T-helper 2 cell treated with Interferon-gamma antibody and Interleukin-4, amounts not matched to agents 5 μg/mL and 100 μg/mL, for 36 hours (primary cell): Measurements from ENCODE around the gene ERBB3.
A peak's percentile ranks its signal among the peaks of the same experiment; 100 is the strongest.
"Not testable (repeated sequence)": the region's sequence is repeated elsewhere in the genome, so short reads cannot be mapped to it uniquely, and the experiment has no call there.

Source experiments
- DNase-seq: peaks from one replicate; pipeline ENCODE4 v3.0.0; 2021; ENCODE audit warnings: low spot score
- H3K27ac Mint-ChIP-seq: one replicate; pipeline ENCODE4 v1.8.0; 2021; ENCODE audit warnings: mild to moderate bottlenecking, mixed read lengths
- H3K27me3 Mint-ChIP-seq: one replicate; pipeline ENCODE4 v1.8.0; 2021; ENCODE audit warnings: low read depth, mixed read lengths
- H3K36me3 Mint-ChIP-seq: one replicate; pipeline ENCODE4 v1.8.0; 2021; ENCODE audit warnings: low read depth, mixed read lengths
- H3K4me1 Mint-ChIP-seq: one replicate; pipeline ENCODE4 v1.8.0; 2021; ENCODE audit warnings: low read depth, mixed read lengths
- H3K4me3 Mint-ChIP-seq: one replicate; pipeline ENCODE4 v1.8.0; 2022; ENCODE audit warnings: mild to moderate bottlenecking, moderate library complexity, mixed read lengths
- H3K9me3 Mint-ChIP-seq: one replicate; pipeline ENCODE4 v1.8.0; 2021; ENCODE audit warnings: mixed read lengths

Gene ERBB3

GRCh38 chr12:56079723-56080555 lies at the start of gene ERBB3:
Gene ERBB3, plus strand, starts transcription at chr12:56080165. Its CDS starts 136 bp downstream, at chr12:56080301.
- Mint-ChIP-seq H3K9me3 (no peaks in the 10 kb centered on the region), H3K27ac (no peak within 1 kb of the TSS)
- DNase-seq, result peak; percentile 71

GRCh38 chr12:56031987-56032386 lies 48.0 kb upstream of the ERBB3 start:
- DNase-seq, result peak; percentile 23
- Mint-ChIP-seq H3K27me3 (no peaks in the 10 kb centered on the region), H3K4me3 (peak overlapping the region; percentile 2), H3K27ac (peak overlapping the region; percentile 28), H3K9me3 (no peaks in the 10 kb centered on the region), H3K4me1 (peaks cover 30% of the 10 kb centered on the region), H3K36me3 (peaks cover 66% of the 10 kb centered on the region)

More at GRCh38 chr12:56079723-56080555, at the start of gene ERBB3:
- H3K4me3 Mint-ChIP-seq, result peak within 1 kb of the TSS; percentile 80
- peaks cover 9% of the 10 kb centered on the region for H3K4me1 Mint-ChIP-seq
- H3K27me3 Mint-ChIP-seq, result peaks cover 43% of the 10 kb centered on the region
- no peaks in the 10 kb centered on the region for H3K36me3 Mint-ChIP-seq

- DNase-seq, result peak; percentile 34
- H3K4me3 Mint-ChIP-seq, result no peak overlapping the region
- H3K9me3 Mint-ChIP-seq, result no peaks in the 10 kb centered on the region
- no peaks in the 10 kb centered on the region for H3K27me3 Mint-ChIP-seq
- H3K27ac Mint-ChIP-seq, result no peak overlapping the region
- peaks cover 47% of the 10 kb centered on the region for H3K36me3 Mint-ChIP-seq
- H3K4me1 Mint-ChIP-seq, result peaks cover 24% of the 10 kb centered on the region
Observed at GRCh38 chr12:56034586-56035332, 45.2 kb upstream of the ERBB3 start.

- H3K4me1 Mint-ChIP-seq, result peaks cover 25% of the 10 kb centered on the region
- no peaks in the 10 kb centered on the region for H3K9me3 Mint-ChIP-seq
- peaks cover 36% of the 10 kb centered on the region for H3K36me3 Mint-ChIP-seq
- DNase-seq, result no peak
- H3K27me3 Mint-ChIP-seq, result no peaks in the 10 kb centered on the region
- H3K4me3 Mint-ChIP-seq, result no peak overlapping the region
- peak overlapping the region; percentile 66 for H3K27ac Mint-ChIP-seq
Observed at GRCh38 chr12:56037161-56037560, 42.8 kb upstream of the ERBB3 start.

- H3K9me3 Mint-ChIP-seq, result no peaks in the 10 kb centered on the region
- H3K4me1 Mint-ChIP-seq, result peaks cover 25% of the 10 kb centered on the region
- no peak for DNase-seq
- H3K4me3 Mint-ChIP-seq, result no peak overlapping the region
- no peaks in the 10 kb centered on the region for H3K27me3 Mint-ChIP-seq
- peaks cover 36% of the 10 kb centered on the region for H3K36me3 Mint-ChIP-seq
- H3K27ac Mint-ChIP-seq, result no peak overlapping the region
Observed at GRCh38 chr12:56038022-56038655, 41.8 kb upstream of the ERBB3 start.

- H3K36me3 Mint-ChIP-seq, result peaks cover 42% of the 10 kb centered on the region
Observed at GRCh38 chr12:56040151-56040550, 39.8 kb upstream of the ERBB3 start.

GRCh38 chr12:56040963-56041551 lies 38.9 kb upstream of the ERBB3 start:
- no peak for DNase-seq
- Mint-ChIP-seq H3K36me3 (peaks cover 36% of the 10 kb centered on the region), H3K9me3 (no peaks in the 10 kb centered on the region), H3K27ac (peak overlapping the region; percentile 97), H3K4me3 (peak overlapping the region; percentile 96), H3K27me3 (no peaks in the 10 kb centered on the region), H3K4me1 (peaks cover 31% of the 10 kb centered on the region)

More at GRCh38 chr12:56040151-56040550, 39.8 kb upstream of the ERBB3 start:
- H3K4me1 Mint-ChIP-seq, result peaks cover 31% of the 10 kb centered on the region
- peak overlapping the region; percentile 96 for H3K4me3 Mint-ChIP-seq
- no peaks in the 10 kb centered on the region for H3K9me3 Mint-ChIP-seq
- DNase-seq, result peak; percentile 32
- H3K27ac Mint-ChIP-seq, result peak overlapping the region; percentile 32
- no peaks in the 10 kb centered on the region for H3K27me3 Mint-ChIP-seq

- DNase-seq, result peak; percentile 94
- H3K27ac Mint-ChIP-seq, result peak within 1 kb of the TSS; percentile 97
- peaks cover 38% of the 10 kb centered on the region for H3K36me3 Mint-ChIP-seq
- no peaks in the 10 kb centered on the region for H3K9me3 Mint-ChIP-seq
- peaks cover 34% of the 10 kb centered on the region for H3K4me1 Mint-ChIP-seq
- H3K4me3 Mint-ChIP-seq, result peak within 1 kb of the TSS; percentile 96
- no peaks in the 10 kb centered on the region for H3K27me3 Mint-ChIP-seq
Observed at GRCh38 chr12:56041552-56042429, 38.2 kb upstream of the ERBB3 start, which contains the start of gene RPS26. Gene RPS26, plus strand, starts transcription at chr12:56041918. Its CDS starts 249 bp downstream, at chr12:56042167.

- Mint-ChIP-seq H3K4me3 (peak overlapping the region; percentile 96), H3K4me1 (peaks cover 35% of the 10 kb centered on the region), H3K27ac (peak overlapping the region; percentile 97), H3K36me3 (peaks cover 38% of the 10 kb centered on the region)
- H3K9me3 Mint-ChIP-seq, H3K27me3 Mint-ChIP-seq, DNase-seq: not testable (repeated sequence)
Observed at GRCh38 chr12:56042430-56042813, 37.5 kb upstream of the ERBB3 start.

- peaks cover 31% of the 10 kb centered on the region for H3K4me1 Mint-ChIP-seq
- H3K36me3 Mint-ChIP-seq, result peaks cover 38% of the 10 kb centered on the region
- H3K27ac Mint-ChIP-seq, result peak overlapping the region; percentile 97
Observed at GRCh38 chr12:56042843-56043242, 37.1 kb upstream of the ERBB3 start.

GRCh38 chr12:56046027-56046780 lies 33.8 kb upstream of the ERBB3 start:
- H3K36me3 Mint-ChIP-seq, result peaks cover 34% of the 10 kb centered on the region
- H3K9me3 Mint-ChIP-seq, result no peaks in the 10 kb centered on the region
- peaks cover 18% of the 10 kb centered on the region for H3K4me1 Mint-ChIP-seq
- no peak overlapping the region for H3K4me3 Mint-ChIP-seq
- DNase-seq, result no peak
- H3K27me3 Mint-ChIP-seq, result no peaks in the 10 kb centered on the region
- H3K27ac Mint-ChIP-seq, result peak overlapping the region; percentile 53

More at GRCh38 chr12:56042843-56043242, 37.1 kb upstream of the ERBB3 start:
- Mint-ChIP-seq H3K27me3 (no peaks in the 10 kb centered on the region), H3K4me3 (peak overlapping the region; percentile 96), H3K9me3 (no peaks in the 10 kb centered on the region)
- DNase-seq, result no peak

- Mint-ChIP-seq H3K9me3 (peaks cover 4% of the 10 kb centered on the region), H3K27ac (no peak overlapping the region), H3K27me3 (peaks cover 4% of the 10 kb centered on the region), H3K4me3 (no peak overlapping the region), H3K4me1 (peaks cover 5% of the 10 kb centered on the region), H3K36me3 (no peaks in the 10 kb centered on the region)
- DNase-seq, result no peak
Observed at GRCh38 chr12:56053407-56053893, 26.5 kb upstream of the ERBB3 start.
